Measurements from ENCODE around the gene DOK4.

GRCh38 chr16:57479205-57479975, 6.9 kb downstream of the DOK4 start:
- TF ChIP-seq CTCF (IDR thresholded peaks at IDR 0.05; ENCODE audit: low read depth, low read length, missing input control) (no peak), MAX (IDR thresholded peaks at IDR 0.05) (no peak), ZBTB33 (IDR thresholded peaks at IDR 0.05) (no peak), REST (IDR thresholded peaks at IDR 0.05) (no peak), NR2F2 (IDR thresholded peaks at IDR 0.05) (no peak), TAF1 (conservative IDR thresholded peaks at IDR 0.05) (no peak)
